Activated CD4-positive, alpha-beta T cell treated with anti-CD3 and anti-CD28 coated beads for 48 hours (primary cell): Measurements from ENCODE around the gene MARCHF10.
"Not testable (repeated sequence)": the region's sequence is repeated elsewhere in the genome, so short reads cannot be mapped to it uniquely, and the experiment has no call there.

Experiments
- DNase-seq: peaks from one replicate; pipeline ENCODE4 v3.0.0-alpha.2; 2020

MARCHF10 gene

DNA sequence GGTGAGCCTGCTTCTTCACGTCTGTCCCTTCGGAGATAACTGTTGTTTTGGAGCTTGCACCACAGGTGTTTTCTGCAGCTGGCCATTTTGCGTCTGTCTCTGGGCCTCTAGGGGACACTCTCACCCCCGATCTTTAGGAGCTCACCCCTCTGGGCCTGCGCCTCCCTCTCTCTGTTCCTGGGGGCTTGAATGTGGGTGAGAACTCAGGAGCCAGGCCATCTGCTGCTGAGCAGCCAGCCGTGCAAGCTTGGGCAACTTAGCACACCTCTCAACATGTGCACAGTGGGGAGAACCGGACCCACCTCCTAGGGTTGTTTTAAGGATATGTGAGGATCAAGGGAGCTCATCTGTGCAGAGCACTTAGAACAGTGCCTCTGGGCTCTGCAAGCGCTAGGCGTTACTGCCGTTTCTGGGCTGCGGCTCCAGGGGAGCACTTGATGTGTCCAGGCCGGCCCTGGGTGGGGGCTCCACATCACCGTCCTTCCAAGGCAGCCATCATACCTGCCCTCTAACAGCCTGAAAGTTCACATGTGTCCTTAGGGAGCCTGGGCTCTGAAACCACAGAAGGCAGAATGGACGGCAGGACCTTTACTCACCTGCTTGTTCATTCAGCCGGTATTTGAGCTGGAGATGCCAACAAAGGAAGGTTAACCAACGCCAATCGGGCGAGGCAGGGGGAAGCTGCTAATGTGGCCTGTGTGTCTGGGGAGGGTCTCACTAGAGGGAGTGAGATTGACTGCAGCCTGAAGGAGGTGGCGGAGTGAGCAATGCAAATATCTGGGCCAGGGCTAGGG, 114.3 kb downstream of the MARCHF10 start:
- DNase-seq = no peak

DNA sequence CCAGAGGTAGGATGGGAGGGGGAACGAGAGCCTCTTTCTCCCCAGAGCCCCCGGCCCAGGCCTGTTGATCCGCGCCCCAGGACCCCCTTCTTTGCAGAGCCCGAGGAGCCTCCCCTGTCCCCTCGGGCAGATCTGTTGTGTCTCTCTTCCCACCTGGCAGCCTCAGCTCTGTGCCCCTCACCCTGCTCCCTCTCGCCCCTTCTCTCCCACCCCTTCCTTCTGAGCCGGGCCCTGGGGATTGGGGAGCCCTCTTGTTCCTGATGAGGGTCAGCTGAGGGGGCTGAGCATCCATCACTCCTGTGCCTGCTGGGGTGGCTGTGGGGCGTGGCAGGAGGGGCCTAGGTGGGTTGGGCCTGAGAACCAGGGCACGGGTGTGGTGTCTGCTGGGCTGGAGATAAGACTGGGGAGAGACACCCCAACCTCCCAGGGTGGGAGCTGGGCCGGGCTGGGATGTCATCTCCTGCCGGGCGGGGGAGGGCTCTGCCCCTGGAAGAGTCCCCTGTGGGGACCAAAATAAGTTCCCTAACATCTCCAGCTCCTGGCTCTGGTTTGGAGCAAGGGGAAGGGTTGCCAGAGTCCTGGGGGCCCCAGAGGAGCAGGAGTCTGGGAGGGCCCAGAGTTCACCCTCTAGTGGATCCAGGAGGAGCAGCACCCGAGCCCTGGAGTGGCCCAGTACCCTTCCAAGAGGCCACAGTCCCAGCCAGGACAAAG, 115.2 kb downstream of the MARCHF10 start:
- DNase-seq = peak; percentile 34

DNA sequence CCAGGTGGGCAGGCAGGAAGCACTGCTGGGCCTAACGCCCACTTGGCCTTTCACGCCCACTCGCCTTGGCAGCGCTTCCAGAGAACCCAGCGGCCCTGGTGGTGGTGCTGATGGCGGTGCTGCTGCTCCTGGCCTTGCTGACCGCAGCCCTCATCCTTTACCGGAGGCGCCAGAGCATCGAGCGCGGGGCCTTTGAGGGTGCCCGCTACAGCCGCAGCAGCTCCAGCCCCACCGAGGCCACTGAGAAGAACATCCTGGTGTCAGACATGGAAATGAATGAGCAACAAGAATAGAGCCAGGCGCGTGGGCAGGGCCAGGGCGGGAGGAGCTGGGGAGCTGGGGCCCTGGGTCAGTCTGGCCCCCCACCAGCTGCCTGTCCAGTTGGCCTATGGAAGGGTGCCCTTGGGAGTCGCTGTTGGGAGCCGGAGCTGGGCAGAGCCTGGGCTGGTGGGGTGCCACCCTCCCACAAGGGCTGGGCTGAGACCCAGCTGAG, 115.9 kb downstream of the MARCHF10 start:
- DNase-seq = no peak

DNA sequence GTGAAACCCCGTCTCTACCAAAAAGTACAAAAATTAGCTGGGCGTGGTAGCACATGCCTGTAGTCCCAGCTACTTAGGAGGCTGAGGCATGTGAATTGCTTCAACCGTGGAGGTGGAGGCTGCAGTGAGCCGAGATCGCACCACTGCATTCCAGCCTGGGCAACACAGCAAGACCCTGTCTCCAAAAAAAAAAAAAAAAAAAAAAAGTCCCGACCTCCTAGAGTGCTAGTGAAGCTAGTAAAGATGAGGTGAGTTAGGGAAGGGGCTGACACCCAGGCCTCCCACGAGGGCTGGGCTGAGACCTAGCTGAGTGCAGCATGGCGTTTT, 116.6 kb downstream of the MARCHF10 start:
- DNase-seq = not testable (repeated sequence)

DNA sequence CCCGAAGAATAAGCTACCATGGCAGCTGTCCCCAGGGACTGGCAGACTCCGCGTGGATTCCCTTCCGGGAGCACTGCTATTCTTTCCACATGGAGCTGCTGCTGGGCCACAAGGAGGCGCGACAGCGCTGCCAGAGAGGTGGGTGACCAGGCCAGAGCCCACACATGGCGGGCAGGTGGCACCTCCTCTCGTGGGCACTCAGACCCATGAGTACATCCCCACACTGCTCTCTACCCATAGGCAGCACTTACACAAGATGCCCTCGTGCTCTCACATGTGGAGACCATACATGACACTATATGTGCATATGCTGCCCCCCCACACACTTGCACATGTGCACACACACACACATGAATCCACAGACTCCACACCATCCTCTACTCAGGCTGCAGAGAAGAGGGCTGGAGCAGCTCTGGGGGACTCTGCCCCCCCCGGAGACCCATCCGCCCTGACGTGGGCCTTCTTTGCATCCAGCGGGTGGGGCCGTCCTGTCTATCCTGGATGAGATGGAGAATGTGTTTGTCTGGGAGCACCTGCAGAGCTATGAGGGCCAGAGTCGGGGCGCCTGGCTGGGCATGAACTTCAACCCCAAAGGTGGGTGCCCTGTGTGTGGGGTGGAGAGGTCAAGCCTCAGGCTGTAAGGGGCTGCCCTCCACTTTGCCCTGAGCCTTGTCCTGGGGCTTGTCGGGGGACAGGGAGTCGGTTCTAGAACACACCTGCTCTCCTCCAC, 117.8 kb downstream of the MARCHF10 start:
- no peak for DNase-seq

DNA sequence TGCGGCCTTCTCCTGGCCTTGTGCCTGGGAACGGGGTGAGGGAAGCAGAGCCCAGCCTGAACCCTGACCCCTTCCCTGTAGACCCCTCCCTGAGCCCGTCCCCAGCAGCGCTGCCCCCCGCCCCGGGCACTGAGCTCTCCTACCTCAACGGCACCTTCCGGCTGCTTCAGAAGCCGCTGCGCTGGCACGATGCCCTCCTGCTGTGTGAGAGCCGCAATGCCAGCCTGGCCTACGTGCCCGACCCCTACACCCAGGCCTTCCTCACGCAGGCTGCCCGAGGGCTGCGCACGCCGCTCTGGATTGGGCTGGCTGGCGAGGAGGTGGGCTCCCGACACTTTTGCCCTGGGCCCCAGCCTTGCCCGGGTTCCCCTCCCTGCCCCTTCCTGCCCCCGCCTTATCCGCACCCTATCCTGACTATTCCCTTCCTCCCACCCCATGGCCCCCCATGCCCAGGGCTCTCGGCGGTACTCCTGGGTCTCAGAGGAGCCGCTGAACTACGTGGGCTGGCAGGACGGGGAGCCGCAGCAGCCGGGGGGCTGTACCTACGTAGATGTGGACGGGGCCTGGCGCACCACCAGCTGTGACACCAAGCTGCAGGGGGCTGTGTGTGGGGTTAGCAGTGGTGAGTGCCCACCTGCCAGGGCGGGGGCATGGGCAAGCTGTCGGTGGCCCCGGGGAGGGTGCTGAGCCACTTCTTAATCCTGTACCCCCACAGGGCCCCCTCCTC, 118.5 kb downstream of the MARCHF10 start:
- DNase-seq = no peak

DNA sequence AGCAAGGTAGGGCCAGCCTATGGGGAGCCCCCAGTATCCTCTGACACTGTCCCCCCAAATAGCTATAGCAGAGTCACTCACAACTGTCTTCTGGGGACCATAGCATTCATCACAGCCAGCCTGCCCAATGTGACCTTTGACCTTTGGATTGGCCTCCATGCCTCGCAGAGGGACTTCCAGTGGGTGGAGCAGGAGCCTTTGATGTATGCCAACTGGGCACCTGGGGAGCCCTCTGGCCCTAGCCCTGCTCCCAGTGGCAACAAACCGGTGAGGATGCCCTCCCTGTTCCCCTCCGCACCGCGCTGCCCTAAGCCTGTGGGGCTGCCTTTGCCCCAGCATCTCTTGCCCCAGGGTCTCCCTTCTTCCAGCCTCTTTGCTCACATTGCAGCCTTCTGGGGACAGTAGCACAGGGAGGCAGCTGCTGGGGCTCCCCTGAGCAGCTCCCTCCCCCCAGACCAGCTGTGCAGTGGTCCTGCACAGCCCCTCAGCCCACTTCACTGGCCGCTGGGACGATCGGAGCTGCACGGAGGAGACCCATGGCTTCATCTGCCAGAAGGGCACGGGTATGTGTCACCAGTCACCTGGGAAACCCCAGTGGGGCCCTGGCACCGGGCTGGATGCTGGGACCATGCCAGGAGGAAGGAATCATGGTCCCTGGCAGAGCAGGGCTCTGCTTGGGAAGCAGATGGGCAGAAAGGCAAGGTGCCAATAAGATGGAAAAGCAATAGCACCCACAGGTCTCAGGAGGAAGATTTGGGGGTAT, 119.5 kb downstream of the MARCHF10 start:
- DNase-seq = no peak

DNA sequence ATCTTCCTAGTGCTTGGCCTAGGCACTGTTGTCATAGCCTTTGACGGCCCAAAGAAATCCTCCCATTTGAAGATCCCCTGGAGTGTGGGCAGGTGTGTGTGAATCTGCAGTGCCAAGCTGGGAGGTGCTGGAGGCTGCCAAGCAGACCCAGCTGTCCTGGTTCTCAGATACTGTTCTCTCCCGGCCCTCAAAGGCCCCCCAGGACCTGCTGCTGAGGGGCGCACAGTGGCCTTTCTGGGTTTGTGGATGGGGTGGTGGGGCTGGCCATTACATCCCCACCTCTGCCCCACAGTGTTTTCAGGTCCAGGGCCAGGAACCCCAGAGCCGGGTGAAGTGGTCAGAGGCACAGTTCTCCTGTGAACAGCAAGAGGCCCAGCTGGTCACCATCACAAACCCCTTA, 120.1 kb downstream of the MARCHF10 start:
- DNase-seq = no peak

DNA sequence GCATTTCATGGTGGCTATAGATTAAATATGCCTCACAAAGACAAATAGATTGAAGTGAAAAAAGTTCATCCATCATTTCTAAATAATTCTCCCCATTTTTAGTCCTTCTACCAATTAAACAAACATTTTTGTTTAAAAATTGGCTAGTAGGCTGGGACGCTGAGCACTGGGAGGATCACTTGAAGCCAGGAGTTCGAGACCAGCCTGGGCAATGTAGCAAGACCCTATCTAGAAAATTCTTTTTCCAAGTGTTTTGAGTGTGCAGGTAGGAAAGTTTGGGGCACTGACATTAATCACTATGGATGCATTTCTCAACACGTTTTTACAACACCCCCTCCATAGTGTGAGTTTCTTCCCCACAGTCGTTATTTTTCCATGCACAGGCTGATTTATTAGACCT, 123.9 kb downstream of the MARCHF10 start:
- no peak for DNase-seq

DNA sequence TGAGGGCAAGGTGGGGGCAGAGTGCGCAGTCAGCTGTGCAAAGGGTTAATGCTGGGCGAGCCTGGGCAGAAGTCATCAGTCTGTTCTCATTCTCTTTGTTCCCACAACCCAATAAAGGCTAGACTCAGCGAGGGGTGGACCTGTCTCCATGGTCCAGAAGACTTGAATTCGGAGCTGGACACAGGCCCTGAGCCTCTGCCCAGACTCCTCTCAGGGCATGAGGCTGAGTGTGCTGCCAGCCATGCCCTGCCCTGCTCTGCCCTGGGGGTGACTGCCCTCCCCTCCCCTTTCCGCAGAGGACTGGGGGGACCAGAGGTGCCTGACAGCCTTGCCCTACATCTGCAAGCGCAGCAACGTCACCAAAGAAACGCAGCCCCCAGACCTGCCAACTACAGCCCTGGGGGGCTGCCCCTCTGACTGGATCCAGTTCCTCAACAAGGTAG, 126.2 kb downstream of the MARCHF10 start:
- DNase-seq = no peak

DNA sequence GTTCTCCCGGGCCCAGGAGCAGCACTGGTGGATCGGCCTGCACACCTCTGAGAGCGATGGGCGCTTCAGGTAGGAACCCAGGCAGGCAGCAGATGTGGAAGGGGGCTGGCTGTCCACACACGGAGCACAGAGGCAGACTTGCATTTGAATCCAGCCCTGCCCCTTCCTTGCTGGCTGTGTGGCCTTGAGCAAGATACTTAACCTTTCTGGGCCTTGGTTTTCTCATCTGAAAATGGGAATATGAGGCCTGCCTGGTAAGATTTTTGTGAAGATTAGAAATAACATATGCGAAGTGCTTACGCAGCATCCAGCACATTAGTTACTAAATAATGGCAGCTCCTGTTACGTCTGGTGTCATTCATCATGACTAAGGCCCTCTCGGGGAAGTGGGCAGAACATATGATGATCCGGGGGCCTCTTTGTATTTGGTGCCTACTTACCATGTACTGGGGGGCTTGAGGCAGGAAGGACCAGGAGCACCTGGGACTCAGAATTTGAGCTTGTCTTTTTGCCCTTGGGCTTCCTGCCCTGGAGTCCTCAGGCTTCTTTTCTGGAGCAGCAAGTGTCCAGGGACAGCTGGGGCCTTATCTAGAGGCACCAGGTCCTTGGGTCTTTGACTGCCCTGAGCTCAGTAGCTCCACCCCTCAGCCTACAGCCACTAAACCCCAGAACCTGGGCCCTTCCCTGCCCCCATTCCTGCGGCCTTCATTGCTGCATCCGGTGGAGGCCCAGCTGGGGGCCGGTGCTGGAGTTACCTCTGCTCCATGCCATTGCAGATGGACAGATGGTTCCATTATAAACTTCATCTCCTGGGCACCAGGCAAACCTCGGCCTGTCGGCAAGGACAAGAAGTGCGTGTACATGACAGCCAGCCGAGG, 126.8 kb downstream of the MARCHF10 start:
- DNase-seq = no peak

DNA sequence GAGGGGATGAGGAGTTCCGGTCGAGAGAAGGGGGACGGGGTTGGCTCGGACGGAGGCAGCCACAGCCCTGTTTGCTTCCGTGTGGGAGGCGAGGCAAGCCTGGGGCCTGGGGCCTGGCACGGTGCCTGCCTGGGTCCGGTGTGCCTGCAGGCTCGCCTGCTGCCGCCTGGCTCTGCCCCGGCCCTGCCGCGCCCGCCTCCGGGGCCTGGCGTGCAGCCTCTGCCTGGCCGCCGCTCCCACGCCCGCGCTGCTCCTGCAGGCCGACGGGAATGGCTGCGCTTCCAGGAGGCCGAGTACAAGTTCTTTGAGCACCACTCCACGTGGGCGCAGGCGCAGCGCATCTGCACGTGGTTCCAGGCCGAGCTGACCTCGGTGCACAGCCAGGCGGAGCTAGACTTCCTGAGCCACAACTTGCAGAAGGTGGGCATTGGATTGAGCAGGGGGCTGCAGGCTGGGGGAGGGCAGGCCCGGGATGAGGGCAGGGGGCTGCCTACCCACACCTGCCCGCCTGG, 127.5 kb downstream of the MARCHF10 start:
- no peak for DNase-seq

DNA sequence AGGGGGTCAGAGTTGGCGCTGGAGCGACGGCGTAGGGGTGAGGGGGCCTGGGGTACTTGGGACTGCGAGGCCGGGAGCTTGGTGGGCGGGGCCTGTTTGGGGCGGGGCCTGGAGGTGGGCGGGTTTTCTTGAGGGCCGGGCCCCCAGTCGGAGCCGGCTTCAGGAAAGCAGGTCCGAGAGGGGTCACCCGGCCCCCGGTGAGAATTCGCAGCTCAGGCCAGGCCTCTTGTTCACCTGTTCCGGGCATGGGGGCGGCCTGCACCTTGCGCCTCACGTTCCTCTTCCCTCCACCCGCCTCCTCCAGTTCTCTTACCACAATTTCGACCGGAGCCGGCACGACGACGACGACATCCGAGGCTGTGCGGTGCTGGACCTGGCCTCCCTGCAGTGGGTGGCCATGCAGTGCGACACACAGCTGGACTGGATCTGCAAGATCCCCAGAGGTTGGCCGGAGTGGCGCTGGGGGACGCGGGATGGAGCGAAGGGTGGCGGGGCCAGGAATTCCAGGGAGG, 128.2 kb downstream of the MARCHF10 start:
- no peak for DNase-seq

DNA sequence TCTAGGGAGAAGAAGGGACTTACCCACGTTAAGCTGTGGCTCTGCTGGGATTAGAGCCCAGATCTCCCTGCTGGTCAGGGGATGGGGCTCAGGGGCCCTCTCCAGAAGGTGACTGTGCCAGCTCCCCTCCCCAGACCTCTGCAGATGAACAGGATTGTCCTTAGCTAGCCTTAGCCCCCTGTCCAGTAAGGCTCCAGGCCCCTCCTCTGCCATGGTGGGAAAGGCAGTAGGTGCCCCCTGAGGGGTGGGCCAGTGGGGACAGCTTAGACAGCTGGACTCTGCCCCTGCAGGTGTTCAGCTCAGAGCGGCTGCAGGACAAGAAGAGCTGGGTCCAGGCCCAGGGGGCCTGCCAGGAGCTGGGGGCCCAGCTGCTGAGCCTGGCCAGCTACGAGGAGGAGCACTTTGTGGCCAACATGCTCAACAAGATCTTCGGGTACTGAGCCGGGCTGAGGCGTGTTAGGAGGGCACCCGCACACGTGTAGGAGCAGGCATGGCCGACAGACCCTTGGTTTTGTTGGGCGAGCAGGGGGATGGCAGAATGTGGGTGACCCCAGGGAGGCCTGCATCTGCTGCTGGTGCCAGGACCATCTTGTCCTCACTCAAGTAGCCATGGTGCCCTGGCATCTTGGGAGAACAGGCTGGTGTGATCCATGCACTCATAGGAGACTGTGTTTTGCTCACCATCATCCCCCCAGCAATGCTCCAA, 129.7 kb downstream of the MARCHF10 start:
- DNase-seq = no peak

DNA sequence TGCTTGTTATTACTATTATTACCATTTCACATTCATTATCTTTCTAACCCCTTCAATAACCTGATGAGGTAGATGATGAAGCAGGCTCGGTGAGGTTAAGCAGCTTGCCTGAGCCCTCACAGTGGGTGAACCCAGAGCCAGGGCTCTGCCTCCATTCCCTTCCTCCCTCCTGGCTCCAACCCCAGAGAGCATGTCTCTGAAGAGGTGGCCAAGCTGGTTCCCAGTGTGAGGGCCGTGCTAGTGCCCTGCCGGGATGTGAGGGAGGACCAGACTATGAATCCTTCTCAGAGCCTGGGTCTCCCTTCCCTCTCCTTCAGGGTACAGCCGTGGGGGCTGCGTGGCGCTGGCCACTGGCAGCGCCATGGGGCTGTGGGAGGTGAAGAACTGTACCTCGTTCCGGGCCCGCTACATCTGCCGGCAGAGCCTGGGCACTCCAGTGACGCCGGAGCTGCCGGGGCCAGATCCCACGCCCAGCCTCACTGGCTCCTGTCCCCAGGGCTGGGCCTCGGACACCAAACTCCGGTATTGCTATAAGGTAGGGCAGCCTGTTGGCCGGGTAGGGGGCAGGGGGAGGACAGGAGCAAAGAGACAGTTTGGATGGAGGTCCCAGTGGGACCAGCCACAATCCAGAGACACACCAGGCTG, 131.0 kb downstream of the MARCHF10 start:
- DNase-seq = no peak

DNA sequence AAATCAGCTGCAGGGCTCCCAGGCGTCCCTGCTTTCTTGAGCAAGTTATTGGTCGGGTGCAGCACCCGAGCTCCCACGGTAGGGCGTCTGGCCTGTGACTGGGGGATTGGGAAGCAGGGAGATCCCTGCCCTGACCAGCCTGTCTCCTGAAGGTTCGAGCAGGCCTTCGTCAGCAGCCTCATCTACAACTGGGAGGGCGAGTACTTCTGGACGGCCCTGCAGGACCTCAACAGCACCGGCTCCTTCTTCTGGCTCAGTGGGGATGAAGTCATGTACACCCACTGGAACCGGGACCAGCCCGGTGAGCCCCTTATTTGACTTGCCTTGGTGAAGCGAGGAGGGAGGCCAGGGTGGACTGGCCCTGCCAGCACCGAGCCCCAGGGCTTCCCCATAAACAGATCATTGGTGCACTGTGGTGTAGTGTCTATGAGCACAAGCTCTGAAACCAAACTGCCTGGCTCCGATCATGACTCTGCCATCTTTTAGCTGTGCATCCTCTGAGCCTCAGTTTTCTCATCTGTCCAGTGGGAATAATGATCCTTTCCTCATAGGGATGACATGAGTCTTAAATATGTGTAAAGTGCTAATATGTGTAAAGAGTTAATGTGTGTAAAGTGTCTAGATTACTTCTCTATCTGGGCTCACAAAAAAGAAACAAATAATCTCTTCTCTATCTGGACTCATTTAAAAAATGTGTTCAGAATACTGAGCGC, 131.7 kb downstream of the MARCHF10 start:
- no peak for DNase-seq

DNA sequence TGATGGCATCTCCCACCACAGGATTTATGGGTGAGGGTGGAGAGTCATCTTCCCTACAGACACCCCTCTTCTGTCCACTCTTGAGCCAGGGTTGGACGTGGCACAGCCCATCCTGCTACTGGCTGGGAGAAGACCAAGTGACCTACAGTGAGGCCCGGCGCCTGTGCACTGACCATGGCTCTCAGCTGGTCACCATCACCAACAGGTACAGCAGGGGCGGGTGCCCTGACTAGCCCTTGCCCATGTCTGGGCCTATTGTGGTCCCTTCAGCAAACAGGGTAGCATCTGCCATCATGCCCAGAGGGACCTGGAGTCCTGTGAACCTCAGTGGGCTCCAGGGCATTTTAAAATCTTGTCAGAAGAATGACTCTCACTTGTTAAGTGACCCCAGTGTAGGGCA, 132.4 kb downstream of the MARCHF10 start:
- DNase-seq = no peak

DNA sequence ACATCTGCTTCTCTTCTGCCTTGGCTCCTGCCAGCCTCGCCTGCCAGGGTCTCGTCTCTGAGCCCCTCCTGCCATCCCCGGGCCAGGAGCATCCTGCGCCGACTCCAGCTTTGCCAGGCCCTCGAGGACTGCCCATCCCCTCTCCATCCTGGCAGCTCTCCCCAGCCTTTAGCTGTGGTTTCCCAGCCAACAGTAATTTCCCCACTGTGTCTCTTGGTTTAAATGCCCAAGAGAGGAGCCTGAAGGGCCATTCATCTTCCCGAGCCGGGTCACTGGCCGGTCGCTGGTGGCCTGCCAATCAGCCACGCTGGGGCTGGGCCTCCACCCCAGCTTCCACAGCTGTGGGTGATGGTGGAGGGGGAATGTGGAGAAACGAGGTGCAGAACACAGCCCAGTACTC, 132.9 kb downstream of the MARCHF10 start:
- DNase-seq = no peak

DNA sequence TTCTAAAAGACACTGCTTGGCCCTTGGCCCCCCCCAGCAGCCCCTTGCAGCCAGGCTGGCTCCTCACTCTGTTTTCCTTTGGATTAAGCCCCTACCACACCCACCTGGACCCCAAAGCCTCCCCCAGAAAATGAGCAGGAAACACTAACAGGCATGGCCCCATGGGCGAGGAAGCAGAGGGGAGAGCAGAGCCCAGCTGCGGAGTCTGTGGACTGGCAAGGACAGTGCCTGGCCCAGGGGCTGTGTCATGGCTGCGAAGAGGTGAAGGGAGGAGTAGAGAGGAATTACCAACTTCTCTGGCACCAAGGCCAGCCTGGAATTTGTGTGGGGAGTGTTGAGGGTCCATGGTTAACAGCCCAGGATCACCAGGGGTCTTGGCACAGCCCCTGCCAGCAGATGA, 133.3 kb downstream of the MARCHF10 start:
- no peak for DNase-seq
